ENCODE data around the gene AQP6.

DNA sequence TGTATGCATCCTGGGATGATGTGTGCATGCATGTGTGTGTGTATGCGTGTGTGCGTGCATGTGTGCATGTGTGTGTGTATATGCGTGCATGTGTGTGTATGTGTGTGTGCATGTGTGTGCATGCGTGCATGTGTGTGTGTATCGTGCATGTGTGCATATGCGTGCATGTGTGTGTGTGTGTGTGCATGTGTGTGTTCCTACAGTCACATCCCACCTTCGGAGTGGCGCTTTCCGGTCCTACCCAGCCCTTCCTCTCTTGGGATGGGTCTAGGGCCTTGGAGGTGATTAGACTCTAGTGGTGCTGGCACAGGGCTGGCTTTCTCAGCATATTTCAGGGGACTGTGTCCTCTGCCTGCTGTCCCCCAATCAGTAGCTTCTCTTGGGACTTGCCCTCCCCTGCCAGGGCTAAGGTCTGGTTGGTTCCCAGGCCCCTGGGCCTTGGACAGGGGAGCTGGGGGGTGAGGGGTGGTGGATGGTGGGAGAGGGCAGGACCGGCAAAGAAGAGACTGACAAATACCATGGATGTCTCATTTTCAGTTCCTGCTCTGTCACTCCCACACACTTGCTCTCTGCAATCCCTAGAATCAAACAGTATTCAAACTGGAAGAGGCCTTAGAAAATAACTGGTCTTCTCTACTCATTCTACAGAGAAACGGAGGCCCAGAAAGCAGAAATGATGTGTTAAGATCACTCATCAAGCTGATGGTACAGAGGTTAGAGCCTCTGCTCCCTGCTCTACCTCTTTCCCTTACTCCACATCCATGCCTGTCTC, 47.1 kb upstream of the AQP6 start:
- TF ChIP-seq, protein P1, sequence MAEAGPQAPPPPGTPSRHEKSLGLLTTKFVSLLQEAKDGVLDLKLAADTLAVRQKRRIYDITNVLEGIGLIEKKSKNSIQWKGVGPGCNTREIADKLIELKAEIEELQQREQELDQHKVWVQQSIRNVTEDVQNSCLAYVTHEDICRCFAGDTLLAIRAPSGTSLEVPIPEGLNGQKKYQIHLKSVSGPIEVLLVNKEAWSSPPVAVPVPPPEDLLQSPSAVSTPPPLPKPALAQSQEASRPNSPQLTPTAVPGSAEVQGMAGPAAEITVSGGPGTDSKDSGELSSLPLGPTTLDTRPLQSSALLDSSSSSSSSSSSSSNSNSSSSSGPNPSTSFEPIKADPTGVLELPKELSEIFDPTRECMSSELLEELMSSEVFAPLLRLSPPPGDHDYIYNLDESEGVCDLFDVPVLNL (IDR thresholded peaks at IDR 0.05; ENCODE audit: low read depth, low read length), result no peak
- TF ChIP-seq CREB1 (IDR thresholded peaks at IDR 0.05; ENCODE audit: low read depth) (no peak), YY1 (IDR thresholded peaks at IDR 0.05; ENCODE audit: low read depth, low read length) (no peak), MXI1 (IDR thresholded peaks at IDR 0.05; ENCODE audit: low read depth, low read length) (no peak)
